ENCODE measurements around the gene NODAL.

Gene NODAL

DNA sequence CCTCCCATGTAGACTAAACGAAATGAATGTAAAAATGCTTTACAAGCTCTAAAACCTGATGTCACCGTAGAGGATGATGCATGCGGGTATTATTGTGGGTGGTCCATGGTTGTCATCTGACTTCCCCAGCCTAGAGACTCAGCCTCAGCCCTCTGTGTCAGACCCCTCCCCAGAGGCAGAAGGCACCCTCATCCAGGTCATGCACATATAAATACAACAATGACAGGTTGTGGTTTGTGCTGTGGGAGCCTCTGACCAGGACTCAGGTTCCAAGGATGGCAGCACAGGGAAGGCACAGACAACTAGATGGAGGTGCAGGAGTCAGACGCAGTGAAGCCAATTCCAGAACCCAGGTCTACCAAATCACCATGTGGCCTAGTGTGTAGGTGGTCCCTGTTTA, 3.3 kb upstream of the NODAL start:
- no peak for DNase-seq (ENCODE audit: low spot score)
- in situ Hi-C loops (cut with MboI; ENCODE audit: low pct_unique_long_range_greater_than_20kb, low sequenced_read_pairs, unreplicated experiment) = no loop called here
- TF ChIP-seq, protein P1, sequence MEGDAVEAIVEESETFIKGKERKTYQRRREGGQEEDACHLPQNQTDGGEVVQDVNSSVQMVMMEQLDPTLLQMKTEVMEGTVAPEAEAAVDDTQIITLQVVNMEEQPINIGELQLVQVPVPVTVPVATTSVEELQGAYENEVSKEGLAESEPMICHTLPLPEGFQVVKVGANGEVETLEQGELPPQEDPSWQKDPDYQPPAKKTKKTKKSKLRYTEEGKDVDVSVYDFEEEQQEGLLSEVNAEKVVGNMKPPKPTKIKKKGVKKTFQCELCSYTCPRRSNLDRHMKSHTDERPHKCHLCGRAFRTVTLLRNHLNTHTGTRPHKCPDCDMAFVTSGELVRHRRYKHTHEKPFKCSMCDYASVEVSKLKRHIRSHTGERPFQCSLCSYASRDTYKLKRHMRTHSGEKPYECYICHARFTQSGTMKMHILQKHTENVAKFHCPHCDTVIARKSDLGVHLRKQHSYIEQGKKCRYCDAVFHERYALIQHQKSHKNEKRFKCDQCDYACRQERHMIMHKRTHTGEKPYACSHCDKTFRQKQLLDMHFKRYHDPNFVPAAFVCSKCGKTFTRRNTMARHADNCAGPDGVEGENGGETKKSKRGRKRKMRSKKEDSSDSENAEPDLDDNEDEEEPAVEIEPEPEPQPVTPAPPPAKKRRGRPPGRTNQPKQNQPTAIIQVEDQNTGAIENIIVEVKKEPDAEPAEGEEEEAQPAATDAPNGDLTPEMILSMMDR (IDR thresholded peaks at IDR 0.05; ENCODE audit: extremely low read depth, insufficient read depth, missing control alignments) = no peak

DNA sequence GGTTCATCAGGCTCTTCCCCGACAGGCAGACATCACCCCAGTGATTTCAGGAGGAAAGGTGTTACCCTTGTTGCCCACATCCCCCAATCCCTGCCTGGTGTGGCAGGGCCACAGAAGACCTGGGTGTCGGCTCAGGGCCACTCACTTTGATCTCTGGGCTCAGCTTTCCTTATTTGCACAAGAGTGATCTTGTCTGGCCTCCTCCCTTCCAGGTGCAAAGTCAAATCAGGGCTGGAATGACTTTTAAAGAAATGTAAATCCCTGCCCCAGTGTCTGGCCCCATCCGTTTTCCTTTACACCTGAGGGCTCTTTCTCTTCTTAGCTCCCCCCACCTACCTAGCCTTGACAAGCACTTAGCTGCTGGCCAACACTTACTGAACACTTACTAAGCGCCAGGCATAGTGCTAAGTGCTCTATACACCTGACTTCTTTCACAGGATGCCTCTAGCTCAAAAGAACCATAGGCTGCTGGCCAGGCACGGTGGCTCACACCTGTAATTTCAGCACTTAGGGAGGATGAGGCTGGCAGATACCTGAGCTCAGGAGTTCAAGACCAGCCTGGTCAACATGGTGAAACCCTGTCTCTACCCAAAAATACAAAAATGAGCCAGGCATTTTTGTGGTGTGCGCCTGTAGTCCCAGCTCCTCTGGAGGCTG, 979 bp upstream of the NODAL start:
- in situ Hi-C loops (cut with MboI; ENCODE audit: low pct_unique_long_range_greater_than_20kb, low sequenced_read_pairs, unreplicated experiment) = no loop called here
- no peak for DNase-seq (ENCODE audit: low spot score)
- TF ChIP-seq, protein P1 (IDR thresholded peaks at IDR 0.05; ENCODE audit: extremely low read depth, insufficient read depth, missing control alignments) = no peak

DNA sequence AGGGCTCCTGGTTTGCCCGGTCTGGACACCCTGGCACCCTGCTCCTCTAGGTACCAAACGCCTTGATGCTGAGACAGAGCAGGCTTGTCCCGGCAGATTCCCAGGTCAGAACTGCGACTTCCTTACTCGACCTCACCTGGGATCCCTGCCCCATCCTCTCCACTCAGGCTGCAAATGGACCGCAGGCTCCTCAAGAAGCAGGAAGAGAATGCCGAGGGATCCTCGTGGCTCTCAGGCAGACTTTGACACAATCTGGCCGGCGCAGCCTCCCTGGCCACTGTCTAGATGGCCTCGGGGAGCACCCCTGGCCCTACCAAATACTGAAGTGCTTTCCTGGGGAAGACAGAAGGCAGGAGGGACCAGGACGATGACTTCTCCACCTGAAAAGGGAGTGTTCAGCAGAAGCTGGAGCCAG, 421 bp upstream of the NODAL start:
- TF ChIP-seq, protein P1 (IDR thresholded peaks at IDR 0.05; ENCODE audit: extremely low read depth, insufficient read depth, missing control alignments) = no peak
- in situ Hi-C loops (cut with MboI; ENCODE audit: low pct_unique_long_range_greater_than_20kb, low sequenced_read_pairs, unreplicated experiment) = no loop called here
- no peak for DNase-seq (ENCODE audit: low spot score)

DNA sequence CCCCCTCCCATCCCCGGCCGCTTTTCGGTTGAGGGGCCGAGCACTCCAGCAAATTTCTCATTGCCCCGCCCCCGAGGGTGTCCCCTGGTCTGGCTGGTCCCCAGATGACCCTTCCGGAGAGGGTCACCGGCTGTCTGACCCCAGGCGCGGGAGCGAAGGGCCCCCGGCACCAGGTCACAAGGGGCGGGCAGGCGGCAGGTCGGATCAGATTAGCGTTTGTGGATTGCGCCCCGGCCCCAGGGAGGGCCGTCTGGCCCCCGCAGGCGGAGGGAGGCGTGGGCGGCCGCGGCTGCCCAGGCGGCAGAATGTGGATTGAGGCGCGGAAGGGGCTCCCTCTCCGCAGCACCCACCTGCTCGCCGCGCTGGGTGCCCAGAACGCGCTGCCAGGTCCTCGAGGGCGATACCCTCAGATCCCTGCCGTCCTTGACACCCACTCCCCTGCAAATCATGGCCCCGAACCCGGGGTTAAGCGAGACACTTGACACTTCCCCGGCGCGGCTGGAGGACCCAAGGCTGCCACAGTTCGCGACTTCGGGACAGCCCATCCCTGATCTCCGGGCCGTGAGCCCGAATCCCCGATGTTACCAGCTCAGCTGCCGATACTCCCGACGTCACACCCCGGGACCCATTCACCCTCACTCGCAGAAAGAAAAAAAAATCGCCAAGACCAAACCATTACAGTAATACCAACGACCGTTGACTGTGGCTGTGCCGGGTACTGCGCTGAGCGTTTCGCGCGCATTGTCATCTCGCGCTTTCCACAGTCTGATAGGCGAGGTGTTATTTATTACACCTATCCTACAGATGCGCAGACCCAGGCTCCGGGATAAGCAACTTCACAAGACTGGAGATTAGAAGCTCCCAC, 953 bp downstream of the NODAL start:
- TF ChIP-seq, protein P1 (IDR thresholded peaks at IDR 0.05; ENCODE audit: extremely low read depth, insufficient read depth, missing control alignments) = no peak
- peak; percentile 50 for DNase-seq (ENCODE audit: low spot score)
- in situ Hi-C loops (cut with MboI; ENCODE audit: low pct_unique_long_range_greater_than_20kb, low sequenced_read_pairs, unreplicated experiment) = no loop called here

DNA sequence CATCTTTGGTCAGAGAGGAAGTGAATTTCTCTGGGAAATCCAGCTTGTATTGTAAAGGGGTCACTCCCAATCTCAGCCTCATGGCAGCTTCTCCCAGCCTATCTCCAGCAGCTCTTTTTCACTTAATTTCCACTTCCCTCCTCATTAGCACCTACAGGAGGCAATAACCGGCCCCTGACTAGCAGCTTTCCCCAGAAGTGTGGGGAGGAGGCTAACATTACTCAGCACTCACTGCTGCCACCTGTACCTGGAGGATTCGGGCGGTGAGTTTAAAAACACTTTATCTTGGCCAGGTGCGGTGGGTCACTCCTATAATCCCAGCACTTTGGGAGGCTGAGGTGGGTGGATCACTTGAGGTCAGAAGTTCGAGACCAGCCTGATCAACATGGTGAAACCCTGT, 3.8 kb downstream of the NODAL start:
- TF ChIP-seq, protein P1 (IDR thresholded peaks at IDR 0.05; ENCODE audit: extremely low read depth, insufficient read depth, missing control alignments) = no peak
- in situ Hi-C loops (cut with MboI; ENCODE audit: low pct_unique_long_range_greater_than_20kb, low sequenced_read_pairs, unreplicated experiment) = no loop called here
- DNase-seq (ENCODE audit: low spot score) = no peak

DNA sequence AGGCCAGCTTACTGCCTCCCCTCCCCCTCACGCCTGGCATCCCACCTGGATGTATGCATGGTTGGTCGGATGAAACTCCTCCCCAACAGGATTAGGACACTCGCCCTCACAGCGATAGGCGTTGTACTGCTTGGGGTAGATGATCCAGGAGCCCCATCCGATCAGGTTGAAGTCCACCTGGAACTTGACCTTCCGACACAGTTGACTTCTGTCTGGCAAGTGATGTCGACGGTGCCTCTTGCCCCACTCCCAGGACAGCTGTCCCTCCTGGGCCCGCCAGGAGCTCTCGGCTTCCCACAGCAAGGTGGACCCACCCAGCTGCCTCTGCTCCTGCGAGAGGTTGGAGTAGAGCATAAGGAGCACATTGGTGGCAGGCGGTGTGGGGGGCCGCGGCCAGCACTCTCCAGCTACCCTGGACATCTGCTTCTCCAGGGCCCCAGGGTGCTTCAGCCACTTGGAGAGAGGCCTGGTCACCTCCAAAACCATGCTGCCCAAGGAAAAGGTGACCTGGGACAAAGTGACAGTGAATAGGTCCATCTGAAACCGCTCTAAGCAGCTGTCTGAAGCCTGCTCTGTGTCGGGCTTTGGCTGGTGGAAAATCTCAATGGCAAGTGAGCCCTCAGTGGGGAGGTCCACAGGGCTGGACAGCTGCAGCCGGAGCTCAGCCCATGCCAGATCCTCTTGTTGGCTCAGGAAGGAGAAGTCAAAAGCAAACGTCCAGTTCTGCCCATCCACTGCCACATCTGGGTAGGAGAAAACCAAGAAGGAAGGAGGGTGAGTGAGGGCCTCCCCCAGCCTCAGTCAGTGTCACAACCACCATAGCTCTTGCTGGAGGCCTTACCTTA, 6.0 kb downstream of the NODAL start:
- in situ Hi-C loops (cut with MboI; ENCODE audit: low pct_unique_long_range_greater_than_20kb, low sequenced_read_pairs, unreplicated experiment) = no loop called here
- DNase-seq (ENCODE audit: low spot score) = no peak
- TF ChIP-seq, protein P1 (IDR thresholded peaks at IDR 0.05; ENCODE audit: extremely low read depth, insufficient read depth, missing control alignments) = no peak
